Stimulated activated CD4-positive, alpha-beta T cell treated with anti-CD3 and anti-CD28 coated beads, Interleukin-4, amount 100 ng/mL, for 4 hours (primary cell): ENCODE measurements around the gene GPR63.
"Not testable (repeated sequence)": the region's sequence is repeated elsewhere in the genome, so short reads cannot be mapped to it uniquely, and the experiment has no call there.

Experiments used
- DNase-seq, 2 experiments: peaks; one replicate each; pipeline ENCODE4 v3.0.0-alpha.2; 2020

The GPR63 gene

GRCh38 chr6:96837081-96837971 is at the start of gene GPR63:
Gene GPR63 (minus strand): TSS chr6:96837477. CDS start chr6:96799731, 37,746 bp downstream.
- peak; percentile 47 to 61 for DNase-seq

- DNase-seq = no peak
Measured at GRCh38 chr6:96886519-96886918, 49.2 kb upstream of the GPR63 start.

GRCh38 chr6:96885187-96885631 is 47.9 kb upstream of the GPR63 start:
- DNase-seq = not testable (repeated sequence)

GRCh38 chr6:96878143-96878542 is 40.9 kb upstream of the GPR63 start:
- no peak for DNase-seq

- DNase-seq = no peak
Measured at GRCh38 chr6:96876886-96877545, 39.7 kb upstream of the GPR63 start.

- no peak for DNase-seq
Measured at GRCh38 chr6:96872976-96873375, 35.7 kb upstream of the GPR63 start.

- DNase-seq = no peak
Measured at GRCh38 chr6:96865055-96865405, 27.8 kb upstream of the GPR63 start.

GRCh38 chr6:96864216-96865054 is 27.2 kb upstream of the GPR63 start:
- DNase-seq = no peak

- DNase-seq = no peak
Measured at GRCh38 chr6:96862560-96862959, 25.3 kb upstream of the GPR63 start.

- DNase-seq = no peak
Measured at GRCh38 chr6:96861588-96861987, 24.3 kb upstream of the GPR63 start.

- DNase-seq = no peak
Measured at GRCh38 chr6:96856856-96857255, 19.6 kb upstream of the GPR63 start.

GRCh38 chr6:96853083-96853482 is 15.8 kb upstream of the GPR63 start:
- no peak for DNase-seq

GRCh38 chr6:96852605-96853004 is 15.3 kb upstream of the GPR63 start:
- DNase-seq = no peak

- DNase-seq = no peak
Measured at GRCh38 chr6:96851858-96852257, 14.6 kb upstream of the GPR63 start.

- no peak for DNase-seq
Measured at GRCh38 chr6:96849615-96850014, 12.3 kb upstream of the GPR63 start.

GRCh38 chr6:96844530-96844929 is 7.3 kb upstream of the GPR63 start:
- no peak for DNase-seq

- DNase-seq = no peak
Measured at GRCh38 chr6:96841345-96841744, 4.1 kb upstream of the GPR63 start.

- no peak for DNase-seq
Measured at GRCh38 chr6:96836631-96837080, 621 bp downstream of the GPR63 start.

- no peak for DNase-seq
Measured at GRCh38 chr6:96834070-96834469, 3.2 kb downstream of the GPR63 start.

GRCh38 chr6:96832780-96833179 is 4.5 kb downstream of the GPR63 start:
- no peak for DNase-seq

- no peak for DNase-seq
Measured at GRCh38 chr6:96826865-96827264, 10.4 kb downstream of the GPR63 start.

- DNase-seq = no peak
Measured at GRCh38 chr6:96823743-96824142, 13.5 kb downstream of the GPR63 start.

- no peak for DNase-seq
Measured at GRCh38 chr6:96821034-96821433, 16.2 kb downstream of the GPR63 start.
